ENCODE measurements around the gene C2orf49.

Gene C2orf49

DNA sequence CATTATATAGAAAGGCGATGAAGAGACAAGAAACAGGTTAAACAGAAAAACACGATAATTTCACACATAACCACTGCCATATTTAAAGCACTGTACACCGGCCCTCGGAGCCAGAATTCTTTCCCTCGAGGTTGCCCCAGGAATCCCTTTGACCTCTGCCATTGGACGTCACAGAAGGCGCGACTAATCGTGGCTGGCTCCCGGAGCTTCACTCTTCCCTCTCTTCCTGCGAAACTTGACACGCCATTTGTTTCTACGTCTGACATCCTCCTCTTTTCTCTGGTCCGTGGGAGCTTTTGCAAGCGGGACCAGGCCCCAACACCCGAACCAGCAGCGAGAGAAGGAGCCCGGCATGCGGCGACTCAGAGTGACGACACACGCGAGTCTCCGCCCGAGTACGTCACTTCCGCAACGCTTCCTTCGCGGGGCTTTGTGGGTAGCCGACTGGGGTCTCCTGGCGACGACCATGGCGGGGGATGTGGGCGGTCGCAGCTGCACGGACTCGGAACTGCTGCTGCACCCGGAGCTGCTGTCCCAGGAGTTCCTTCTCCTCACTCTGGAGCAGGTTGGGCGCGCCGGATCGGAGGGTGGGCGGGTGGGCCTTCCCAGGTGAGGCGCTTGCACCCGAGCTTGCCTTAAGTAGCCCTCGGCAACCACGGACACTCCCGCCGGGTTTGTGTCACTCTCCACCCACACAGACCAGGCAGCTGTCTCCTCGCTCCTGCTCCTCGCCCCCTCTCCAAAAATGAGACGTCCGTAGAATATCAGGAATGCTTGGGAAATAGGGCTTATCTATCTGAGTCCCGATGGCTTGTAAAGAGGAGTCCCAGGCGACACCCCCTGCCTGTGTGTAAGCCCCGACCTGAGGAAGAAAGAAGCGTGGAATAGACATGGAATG is at the start of gene C2orf49:
C2orf49 (plus strand) TSS at position 419 of the 898 bp plus-strand sequence; CDS start at position 467, 48 bp downstream.
- Histone ChIP-seq H3K9ac (ENCODE audit: low read length) (peak within 1 kb of the TSS; percentile 98), H3K27ac (ENCODE audit: low read length) (peak within 1 kb of the TSS; percentile 87), H3K27me3 (replicated peaks; ENCODE audit: insufficient read depth, low read length) (no peaks in the 10 kb centered on the region), H3K4me1 (ENCODE audit: low read length) (peaks cover 8% of the 10 kb centered on the region), H3K9me3 (replicated peaks; ENCODE audit: insufficient read depth, low read length) (no peaks in the 10 kb centered on the region), H3K9me2 (replicated peaks; ENCODE audit: insufficient read depth, low read length) (no peaks in the 10 kb centered on the region), H3K79me2 (ENCODE audit: low read length) (peaks cover 54% of the 10 kb centered on the region), H3K4me2 (ENCODE audit: low read depth, low read length) (peak within 1 kb of the TSS; percentile 88), H3K4me3 (ENCODE audit: low read length) (peak within 1 kb of the TSS; percentile 99), H2AFZ (ENCODE audit: low read length) (peak within 1 kb of the TSS; percentile 97), H3K36me3 (replicated peaks; ENCODE audit: insufficient read depth, low read length) (0 out of 2 replicates have a peak, but pooled peaks cover 5% of the 10 kb centered on the region), H4K20me1 (ENCODE audit: insufficient read depth, low read length) (no peaks in the 10 kb centered on the region), H3F3A (ENCODE audit: insufficient read depth, low read length) (no peaks in the 10 kb centered on the region)
- TF ChIP-seq, protein P1, sequence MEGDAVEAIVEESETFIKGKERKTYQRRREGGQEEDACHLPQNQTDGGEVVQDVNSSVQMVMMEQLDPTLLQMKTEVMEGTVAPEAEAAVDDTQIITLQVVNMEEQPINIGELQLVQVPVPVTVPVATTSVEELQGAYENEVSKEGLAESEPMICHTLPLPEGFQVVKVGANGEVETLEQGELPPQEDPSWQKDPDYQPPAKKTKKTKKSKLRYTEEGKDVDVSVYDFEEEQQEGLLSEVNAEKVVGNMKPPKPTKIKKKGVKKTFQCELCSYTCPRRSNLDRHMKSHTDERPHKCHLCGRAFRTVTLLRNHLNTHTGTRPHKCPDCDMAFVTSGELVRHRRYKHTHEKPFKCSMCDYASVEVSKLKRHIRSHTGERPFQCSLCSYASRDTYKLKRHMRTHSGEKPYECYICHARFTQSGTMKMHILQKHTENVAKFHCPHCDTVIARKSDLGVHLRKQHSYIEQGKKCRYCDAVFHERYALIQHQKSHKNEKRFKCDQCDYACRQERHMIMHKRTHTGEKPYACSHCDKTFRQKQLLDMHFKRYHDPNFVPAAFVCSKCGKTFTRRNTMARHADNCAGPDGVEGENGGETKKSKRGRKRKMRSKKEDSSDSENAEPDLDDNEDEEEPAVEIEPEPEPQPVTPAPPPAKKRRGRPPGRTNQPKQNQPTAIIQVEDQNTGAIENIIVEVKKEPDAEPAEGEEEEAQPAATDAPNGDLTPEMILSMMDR (IDR thresholded peaks at IDR 0.05; ENCODE audit: low read length): no peak
- TF ChIP-seq EZH2phosphoT487 (IDR thresholded peaks at IDR 0.05; ENCODE audit: low read length): no peak
- no peak for TF ChIP-seq EZH2 (optimal IDR thresholded peaks at IDR 0.05; ENCODE audit: low read depth, low read length)
- DNase-seq: peak; percentile 90

DNA sequence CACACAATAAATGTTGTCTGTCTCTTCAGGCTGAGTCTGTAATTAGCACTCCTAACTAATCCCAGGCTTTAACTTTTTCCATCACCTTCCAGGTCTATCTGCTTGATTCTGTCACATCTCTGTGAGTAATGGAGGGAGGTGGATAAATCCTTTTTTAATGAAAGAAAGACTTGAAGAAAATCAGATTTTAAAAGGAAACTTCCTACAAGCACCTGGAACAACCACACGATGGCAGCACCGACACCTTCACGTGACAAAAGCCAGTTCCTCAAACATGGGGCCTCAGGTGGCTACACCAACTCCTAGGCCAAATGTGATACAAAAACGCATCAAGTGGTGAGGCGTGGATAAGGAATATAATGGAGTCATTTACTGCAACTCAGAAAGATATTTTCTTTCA is 49.6 kb upstream of the C2orf49 start:
- DNase-seq: peak; percentile 27
- Histone ChIP-seq H3K9ac (ENCODE audit: low read length) (no peak overlapping the region), H3K79me2 (ENCODE audit: low read length) (no peaks in the 10 kb centered on the region)

DNA sequence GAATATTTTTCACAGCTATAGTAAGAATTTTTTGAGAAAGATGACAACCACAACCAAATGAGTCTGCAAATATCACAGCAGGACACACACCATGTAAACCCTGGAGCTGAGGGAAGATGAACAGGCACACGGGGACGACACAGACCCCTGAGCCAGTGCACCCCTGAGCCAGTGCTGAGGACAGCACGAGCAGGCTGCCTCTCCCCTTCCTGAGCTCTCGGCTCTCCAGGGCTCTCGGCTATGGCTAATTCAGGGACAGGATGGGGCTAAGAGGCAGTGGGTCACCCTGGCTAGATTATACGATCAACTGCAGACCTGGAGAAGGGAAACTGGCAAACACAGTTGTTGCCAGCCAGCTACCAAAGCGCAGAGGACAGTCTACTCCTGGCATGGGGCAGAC is 49.2 kb upstream of the C2orf49 start:
- H3K4me3 ChIP-seq (ENCODE audit: low read length): no peak overlapping the region
- TF ChIP-seq, protein P1 (IDR thresholded peaks at IDR 0.05; ENCODE audit: low read length): no peak
- H2AFZ ChIP-seq (ENCODE audit: low read length): no peak overlapping the region
- no peaks in the 10 kb centered on the region for H3K27me3 ChIP-seq (replicated peaks; ENCODE audit: insufficient read depth, low read length)
- H3K36me3 ChIP-seq (replicated peaks; ENCODE audit: insufficient read depth, low read length): peaks cover 7% of the 10 kb centered on the region
- no peaks in the 10 kb centered on the region for H3K4me1 ChIP-seq (ENCODE audit: low read length)
- H3K79me2 ChIP-seq (ENCODE audit: low read length): no peaks in the 10 kb centered on the region
- no peak overlapping the region for H3K9ac ChIP-seq (ENCODE audit: low read length)
- H3K9me2 ChIP-seq (replicated peaks; ENCODE audit: insufficient read depth, low read length): no peaks in the 10 kb centered on the region
- H3K27ac ChIP-seq (ENCODE audit: low read length): no peak overlapping the region
- no peaks in the 10 kb centered on the region for H3F3A ChIP-seq (ENCODE audit: insufficient read depth, low read length)
- no peak overlapping the region for H3K4me2 ChIP-seq (ENCODE audit: low read depth, low read length)
- H4K20me1 ChIP-seq (ENCODE audit: insufficient read depth, low read length): no peaks in the 10 kb centered on the region
- DNase-seq: no peak
- H3K9me3 ChIP-seq (replicated peaks; ENCODE audit: insufficient read depth, low read length): no peaks in the 10 kb centered on the region

More for the DNA sequence above, 49.6 kb upstream of the C2orf49 start:
- Histone ChIP-seq H3K4me2 (ENCODE audit: low read depth, low read length) (no peak overlapping the region), H2AFZ (ENCODE audit: low read length) (no peak overlapping the region), H3K9me2 (replicated peaks; ENCODE audit: insufficient read depth, low read length) (no peaks in the 10 kb centered on the region), H3K36me3 (replicated peaks; ENCODE audit: insufficient read depth, low read length) (peaks cover 7% of the 10 kb centered on the region), H3K27me3 (replicated peaks; ENCODE audit: insufficient read depth, low read length) (no peaks in the 10 kb centered on the region), H3K9me3 (replicated peaks; ENCODE audit: insufficient read depth, low read length) (no peaks in the 10 kb centered on the region), H3K4me3 (ENCODE audit: low read length) (no peak overlapping the region), H4K20me1 (ENCODE audit: insufficient read depth, low read length) (no peaks in the 10 kb centered on the region), H3K4me1 (ENCODE audit: low read length) (no peaks in the 10 kb centered on the region), H3F3A (ENCODE audit: insufficient read depth, low read length) (no peaks in the 10 kb centered on the region), H3K27ac (ENCODE audit: low read length) (no peak overlapping the region)
- TF ChIP-seq, protein P1 (IDR thresholded peaks at IDR 0.05; ENCODE audit: low read length): peak; percentile 47
- TF ChIP-seq EZH2 (optimal IDR thresholded peaks at IDR 0.05; ENCODE audit: low read depth, low read length): no peak

All from MM.1S (cell line).